Activated CD8-positive, alpha-beta memory T cell treated with anti-CD3 and anti-CD28 coated beads for 1 hour (primary cell): ENCODE measurements around the gene TSC22D3.
"Not testable (repeated sequence)": the region's sequence is repeated elsewhere in the genome, so short reads cannot be mapped to it uniquely, and the experiment has no call there.

Experiments used
- DNase-seq, 2 donors: peaks; one replicate each; pipeline ENCODE4 v3.0.0-alpha.2; 2020; ENCODE audit warnings: low read depth in 1 of 2; ENCODE audit errors: extremely low read depth in 1 of 2

TSC22D3 gene

GRCh38 chrX:107683124-107683895, 92.3 kb downstream of the TSC22D3 start:
- no peak for DNase-seq

GRCh38 chrX:107682256-107682655, 93.3 kb downstream of the TSC22D3 start:
- no peak for DNase-seq

GRCh38 chrX:107678957-107679740, 96.4 kb downstream of the TSC22D3 start:
- DNase-seq: peak in 1 of 2 donors; percentile 36

GRCh38 chrX:107677909-107678308, 97.7 kb downstream of the TSC22D3 start:
- DNase-seq: no peak

- DNase-seq: no peak
Measured at GRCh38 chrX:107677501-107677901, 98.1 kb downstream of the TSC22D3 start.

GRCh38 chrX:107676559-107677378, 98.8 kb downstream of the TSC22D3 start:
- no peak for DNase-seq

GRCh38 chrX:107675823-107676555, 99.6 kb downstream of the TSC22D3 start:
- no peak for DNase-seq

GRCh38 chrX:107675365-107675654, 100.3 kb downstream of the TSC22D3 start:
- no peak for DNase-seq

GRCh38 chrX:107674480-107675364, 100.9 kb downstream of the TSC22D3 start:
- DNase-seq: peak in 1 of 2 donors; percentile 14

GRCh38 chrX:107673933-107674479, 101.6 kb downstream of the TSC22D3 start:
- peak; percentile 72 to 90 for DNase-seq

GRCh38 chrX:107673431-107673830, 102.2 kb downstream of the TSC22D3 start:
- no peak for DNase-seq

- DNase-seq: peak; percentile 49 to 67
Measured at GRCh38 chrX:107672955-107673378, 102.6 kb downstream of the TSC22D3 start.

- not testable (repeated sequence) for DNase-seq
Measured at GRCh38 chrX:107671256-107671655, 104.3 kb downstream of the TSC22D3 start.

- no peak for DNase-seq
Measured at GRCh38 chrX:107669885-107670628, 105.5 kb downstream of the TSC22D3 start.

GRCh38 chrX:107669261-107669660, 106.3 kb downstream of the TSC22D3 start:
- DNase-seq: no peak

GRCh38 chrX:107668710-107669109, 106.9 kb downstream of the TSC22D3 start:
- not testable (repeated sequence) for DNase-seq

GRCh38 chrX:107667426-107667825, 108.2 kb downstream of the TSC22D3 start:
- no peak for DNase-seq

- DNase-seq: no peak
Measured at GRCh38 chrX:107666931-107667330, 108.7 kb downstream of the TSC22D3 start.
